ENCODE results near the gene GBA2. TPM values are rescaled to one million over a fixed set of nuclear protein-coding genes. Genes with fewer than 3 reads are reported as not detected.

Gene GBA2
- total RNA-seq, 1 experiment from 2014 or later, result 63.6 TPM

DNA sequence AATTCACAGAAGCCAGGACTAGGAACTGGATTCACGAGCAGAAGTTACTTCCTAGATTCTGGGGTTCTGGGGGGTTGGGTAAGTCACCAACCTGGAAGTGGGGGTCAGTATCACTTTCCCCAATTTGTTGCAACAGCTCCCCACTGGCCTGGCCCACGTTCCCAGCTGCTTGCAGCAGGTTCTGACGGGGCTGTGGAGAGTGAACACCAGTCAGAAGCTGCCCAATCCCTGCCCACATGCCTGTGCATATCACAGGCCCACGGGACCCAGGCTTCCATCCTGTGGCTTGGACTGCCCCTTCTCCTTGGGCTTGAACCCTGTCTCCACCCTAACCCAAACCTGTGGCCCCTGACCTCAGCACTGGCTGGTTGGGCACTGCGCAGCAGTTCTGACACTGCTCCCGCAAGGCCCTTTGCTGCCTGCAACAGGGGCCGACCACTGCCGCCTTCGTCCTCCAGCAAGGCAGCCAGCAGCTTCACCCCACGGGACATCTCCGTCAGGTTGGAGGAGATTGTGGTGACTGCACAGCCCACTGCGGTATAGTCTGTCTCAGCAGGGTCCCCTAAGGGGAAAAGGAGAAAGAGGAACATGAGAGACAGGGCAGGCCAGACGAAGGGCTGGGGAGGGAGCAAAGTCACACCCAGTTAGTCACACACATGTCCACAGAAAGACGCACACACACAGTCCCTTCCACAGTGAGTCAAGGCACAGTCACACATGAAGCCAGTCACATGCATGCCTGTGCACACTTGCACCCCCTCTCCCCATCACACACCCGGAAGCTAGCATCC lies 30.1 kb downstream of the GBA2 start:
- ATAC-seq (no peak), DNase-seq (ENCODE audit: low read depth, low spot score) (no peak)
- ChIA-PET CTCF (no interaction called here), RAD21 (ENCODE audit: low non-redundant PET in 1 of 2, low total read pairs in 2 of 2, uncharacterized antibody in 2 of 2, unreplicated experiment in 2 of 2) (no interaction called here), POLR2A (no interaction called here)
- TF ChIP-seq, protein P1, sequence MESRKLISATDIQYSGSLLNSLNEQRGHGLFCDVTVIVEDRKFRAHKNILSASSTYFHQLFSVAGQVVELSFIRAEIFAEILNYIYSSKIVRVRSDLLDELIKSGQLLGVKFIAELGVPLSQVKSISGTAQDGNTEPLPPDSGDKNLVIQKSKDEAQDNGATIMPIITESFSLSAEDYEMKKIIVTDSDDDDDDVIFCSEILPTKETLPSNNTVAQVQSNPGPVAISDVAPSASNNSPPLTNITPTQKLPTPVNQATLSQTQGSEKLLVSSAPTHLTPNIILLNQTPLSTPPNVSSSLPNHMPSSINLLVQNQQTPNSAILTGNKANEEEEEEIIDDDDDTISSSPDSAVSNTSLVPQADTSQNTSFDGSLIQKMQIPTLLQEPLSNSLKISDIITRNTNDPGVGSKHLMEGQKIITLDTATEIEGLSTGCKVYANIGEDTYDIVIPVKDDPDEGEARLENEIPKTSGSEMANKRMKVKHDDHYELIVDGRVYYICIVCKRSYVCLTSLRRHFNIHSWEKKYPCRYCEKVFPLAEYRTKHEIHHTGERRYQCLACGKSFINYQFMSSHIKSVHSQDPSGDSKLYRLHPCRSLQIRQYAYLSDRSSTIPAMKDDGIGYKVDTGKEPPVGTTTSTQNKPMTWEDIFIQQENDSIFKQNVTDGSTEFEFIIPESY (IDR thresholded peaks at IDR 0.05; ENCODE audit: extremely low read depth, insufficient replicate concordance, low read length), result no peak
- TF ChIP-seq, protein P2, sequence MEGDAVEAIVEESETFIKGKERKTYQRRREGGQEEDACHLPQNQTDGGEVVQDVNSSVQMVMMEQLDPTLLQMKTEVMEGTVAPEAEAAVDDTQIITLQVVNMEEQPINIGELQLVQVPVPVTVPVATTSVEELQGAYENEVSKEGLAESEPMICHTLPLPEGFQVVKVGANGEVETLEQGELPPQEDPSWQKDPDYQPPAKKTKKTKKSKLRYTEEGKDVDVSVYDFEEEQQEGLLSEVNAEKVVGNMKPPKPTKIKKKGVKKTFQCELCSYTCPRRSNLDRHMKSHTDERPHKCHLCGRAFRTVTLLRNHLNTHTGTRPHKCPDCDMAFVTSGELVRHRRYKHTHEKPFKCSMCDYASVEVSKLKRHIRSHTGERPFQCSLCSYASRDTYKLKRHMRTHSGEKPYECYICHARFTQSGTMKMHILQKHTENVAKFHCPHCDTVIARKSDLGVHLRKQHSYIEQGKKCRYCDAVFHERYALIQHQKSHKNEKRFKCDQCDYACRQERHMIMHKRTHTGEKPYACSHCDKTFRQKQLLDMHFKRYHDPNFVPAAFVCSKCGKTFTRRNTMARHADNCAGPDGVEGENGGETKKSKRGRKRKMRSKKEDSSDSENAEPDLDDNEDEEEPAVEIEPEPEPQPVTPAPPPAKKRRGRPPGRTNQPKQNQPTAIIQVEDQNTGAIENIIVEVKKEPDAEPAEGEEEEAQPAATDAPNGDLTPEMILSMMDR (IDR thresholded peaks at IDR 0.05 in 2 of 3, conservative IDR thresholded peaks at IDR 0.05 in 1 of 3; ENCODE audit: borderline replicate concordance in 1 of 3, insufficient read depth in 1 of 3, low read depth in 2 of 3, low read length in 2 of 3), result no peak
- TF ChIP-seq YY1 (IDR thresholded peaks at IDR 0.05; ENCODE audit: extremely low read depth, insufficient replicate concordance, low read depth, low read length), result no peak
- TF ChIP-seq POLR2AphosphoS5 (IDR thresholded peaks at IDR 0.05; ENCODE audit: low read depth, low read length), result no peak
- TF ChIP-seq SP1 (IDR thresholded peaks at IDR 0.05; ENCODE audit: low read depth), result no peak
- no peak for TF ChIP-seq EGR1 (IDR thresholded peaks at IDR 0.05; ENCODE audit: low read depth)
- TF ChIP-seq CBX3 (IDR thresholded peaks at IDR 0.05; ENCODE audit: low read depth), result no peak
- TF ChIP-seq, protein P3, sequence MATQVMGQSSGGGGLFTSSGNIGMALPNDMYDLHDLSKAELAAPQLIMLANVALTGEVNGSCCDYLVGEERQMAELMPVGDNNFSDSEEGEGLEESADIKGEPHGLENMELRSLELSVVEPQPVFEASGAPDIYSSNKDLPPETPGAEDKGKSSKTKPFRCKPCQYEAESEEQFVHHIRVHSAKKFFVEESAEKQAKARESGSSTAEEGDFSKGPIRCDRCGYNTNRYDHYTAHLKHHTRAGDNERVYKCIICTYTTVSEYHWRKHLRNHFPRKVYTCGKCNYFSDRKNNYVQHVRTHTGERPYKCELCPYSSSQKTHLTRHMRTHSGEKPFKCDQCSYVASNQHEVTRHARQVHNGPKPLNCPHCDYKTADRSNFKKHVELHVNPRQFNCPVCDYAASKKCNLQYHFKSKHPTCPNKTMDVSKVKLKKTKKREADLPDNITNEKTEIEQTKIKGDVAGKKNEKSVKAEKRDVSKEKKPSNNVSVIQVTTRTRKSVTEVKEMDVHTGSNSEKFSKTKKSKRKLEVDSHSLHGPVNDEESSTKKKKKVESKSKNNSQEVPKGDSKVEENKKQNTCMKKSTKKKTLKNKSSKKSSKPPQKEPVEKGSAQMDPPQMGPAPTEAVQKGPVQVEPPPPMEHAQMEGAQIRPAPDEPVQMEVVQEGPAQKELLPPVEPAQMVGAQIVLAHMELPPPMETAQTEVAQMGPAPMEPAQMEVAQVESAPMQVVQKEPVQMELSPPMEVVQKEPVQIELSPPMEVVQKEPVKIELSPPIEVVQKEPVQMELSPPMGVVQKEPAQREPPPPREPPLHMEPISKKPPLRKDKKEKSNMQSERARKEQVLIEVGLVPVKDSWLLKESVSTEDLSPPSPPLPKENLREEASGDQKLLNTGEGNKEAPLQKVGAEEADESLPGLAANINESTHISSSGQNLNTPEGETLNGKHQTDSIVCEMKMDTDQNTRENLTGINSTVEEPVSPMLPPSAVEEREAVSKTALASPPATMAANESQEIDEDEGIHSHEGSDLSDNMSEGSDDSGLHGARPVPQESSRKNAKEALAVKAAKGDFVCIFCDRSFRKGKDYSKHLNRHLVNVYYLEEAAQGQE (IDR thresholded peaks at IDR 0.05; ENCODE audit: low read depth), result no peak
- no peak for TF ChIP-seq SIN3A (IDR thresholded peaks at IDR 0.05; ENCODE audit: low read depth)
- no peak for TF ChIP-seq JUND (IDR thresholded peaks at IDR 0.05)
- no peak for TF ChIP-seq ELF1 (IDR thresholded peaks at IDR 0.05; ENCODE audit: borderline replicate concordance, low read depth)
- TF ChIP-seq SRF (IDR thresholded peaks at IDR 0.05; ENCODE audit: low read depth), result no peak
- TF ChIP-seq, protein P4, sequence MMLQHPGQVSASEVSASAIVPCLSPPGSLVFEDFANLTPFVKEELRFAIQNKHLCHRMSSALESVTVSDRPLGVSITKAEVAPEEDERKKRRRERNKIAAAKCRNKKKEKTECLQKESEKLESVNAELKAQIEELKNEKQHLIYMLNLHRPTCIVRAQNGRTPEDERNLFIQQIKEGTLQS (IDR thresholded peaks at IDR 0.05), result no peak
- TF ChIP-seq EZH2 (IDR thresholded peaks at IDR 0.05), result no peak
- TF ChIP-seq, protein P5, sequence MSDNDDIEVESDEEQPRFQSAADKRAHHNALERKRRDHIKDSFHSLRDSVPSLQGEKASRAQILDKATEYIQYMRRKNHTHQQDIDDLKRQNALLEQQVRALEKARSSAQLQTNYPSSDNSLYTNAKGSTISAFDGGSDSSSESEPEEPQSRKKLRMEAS (IDR thresholded peaks at IDR 0.05), result no peak
- TF ChIP-seq EZH2phosphoT487 (IDR thresholded peaks at IDR 0.05; ENCODE audit: borderline replicate concordance), result no peak
- TF ChIP-seq TCF7L2 (IDR thresholded peaks at IDR 0.05; ENCODE audit: borderline replicate concordance, extremely low read depth, insufficient read depth, insufficient read length), result no peak
- no peak for TF ChIP-seq CEBPB (IDR thresholded peaks at IDR 0.05; ENCODE audit: low read depth)
- no peak for TF ChIP-seq ZFX (IDR thresholded peaks at IDR 0.05)
- TF ChIP-seq ZNF274 (IDR thresholded peaks at IDR 0.05; ENCODE audit: low read depth, low read length), result no peak
- intact Hi-C loops (cut with micrococcal nuclease), result no loop called here
- H3K4me2 ChIP-seq (ENCODE audit: low read length), result no peak overlapping the region
- no peak overlapping the region for H3K27ac ChIP-seq (ENCODE audit: low read depth, low read length)
- H3K4me1 ChIP-seq (ENCODE audit: control insufficient read depth in 1 of 2, insufficient read depth in 2 of 2, low read length in 2 of 2), result no peaks in the 10 kb centered on the region
- H3K4me3 ChIP-seq (replicated peaks in 1 of 2; ENCODE audit: low read depth in 1 of 2, low read length in 2 of 2), result no peak overlapping the region
- no peaks in the 10 kb centered on the region for H3K9me3 ChIP-seq (ENCODE audit: control insufficient read depth in 1 of 2, insufficient read depth in 1 of 2, low read depth in 1 of 2, low read length in 2 of 2)
- no peak overlapping the region for H3K9ac ChIP-seq (ENCODE audit: low read length)
- H4K20me1 ChIP-seq (ENCODE audit: insufficient read depth), result no peaks in the 10 kb centered on the region
- H3K9me2 ChIP-seq (ENCODE audit: insufficient read depth), result no peaks in the 10 kb centered on the region
- no peak overlapping the region for H2AFZ ChIP-seq (ENCODE audit: low read depth, low read length, poor library complexity, severe bottlenecking)
- BruUV-seq (replicated peaks), result no TSS peak
- H3K36me3 ChIP-seq (ENCODE audit: control insufficient read depth in 1 of 2, insufficient read depth in 2 of 2, low read length in 2 of 2), result peaks cover 77 to 81% of the 10 kb centered on the region in 2 experiments
- no peaks in the 10 kb centered on the region for H3K27me3 ChIP-seq (ENCODE audit: insufficient read depth, low read length)
- no peaks in the 10 kb centered on the region for H3K79me2 ChIP-seq (ENCODE audit: insufficient read depth, low read length)
